GM12801 (cell line): ENCODE data around the gene AGK.

Experiments
- TF ChIP-seq, protein P1 (sequence below): IDR thresholded peaks from one replicate; pipeline ENCODE4 v1.5.1; 2011; ENCODE audit warnings: control low read depth; ENCODE audit not compliant: insufficient read length; ENCODE audit errors: extremely low read depth

AGK gene

DNA sequence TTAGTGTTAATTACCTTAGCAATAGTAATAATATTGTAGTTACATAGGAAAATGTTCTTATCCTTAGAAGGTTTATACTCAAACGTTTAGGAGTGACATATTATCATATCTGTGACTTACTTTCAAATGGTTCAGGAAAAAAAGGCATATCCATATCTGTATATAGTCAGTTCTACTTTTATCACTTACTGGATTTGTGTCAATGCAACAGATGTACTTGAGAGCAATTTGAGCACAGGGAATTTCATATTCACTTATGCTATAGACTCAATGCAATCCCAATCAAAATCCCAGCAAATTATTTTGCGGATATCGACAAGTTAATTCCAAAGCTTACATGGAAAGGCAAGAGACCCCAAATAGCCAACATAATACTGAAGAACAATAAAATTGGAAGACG lies 140.8 kb downstream of the AGK start:
- TF ChIP-seq, protein P1, sequence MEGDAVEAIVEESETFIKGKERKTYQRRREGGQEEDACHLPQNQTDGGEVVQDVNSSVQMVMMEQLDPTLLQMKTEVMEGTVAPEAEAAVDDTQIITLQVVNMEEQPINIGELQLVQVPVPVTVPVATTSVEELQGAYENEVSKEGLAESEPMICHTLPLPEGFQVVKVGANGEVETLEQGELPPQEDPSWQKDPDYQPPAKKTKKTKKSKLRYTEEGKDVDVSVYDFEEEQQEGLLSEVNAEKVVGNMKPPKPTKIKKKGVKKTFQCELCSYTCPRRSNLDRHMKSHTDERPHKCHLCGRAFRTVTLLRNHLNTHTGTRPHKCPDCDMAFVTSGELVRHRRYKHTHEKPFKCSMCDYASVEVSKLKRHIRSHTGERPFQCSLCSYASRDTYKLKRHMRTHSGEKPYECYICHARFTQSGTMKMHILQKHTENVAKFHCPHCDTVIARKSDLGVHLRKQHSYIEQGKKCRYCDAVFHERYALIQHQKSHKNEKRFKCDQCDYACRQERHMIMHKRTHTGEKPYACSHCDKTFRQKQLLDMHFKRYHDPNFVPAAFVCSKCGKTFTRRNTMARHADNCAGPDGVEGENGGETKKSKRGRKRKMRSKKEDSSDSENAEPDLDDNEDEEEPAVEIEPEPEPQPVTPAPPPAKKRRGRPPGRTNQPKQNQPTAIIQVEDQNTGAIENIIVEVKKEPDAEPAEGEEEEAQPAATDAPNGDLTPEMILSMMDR = no peak

DNA sequence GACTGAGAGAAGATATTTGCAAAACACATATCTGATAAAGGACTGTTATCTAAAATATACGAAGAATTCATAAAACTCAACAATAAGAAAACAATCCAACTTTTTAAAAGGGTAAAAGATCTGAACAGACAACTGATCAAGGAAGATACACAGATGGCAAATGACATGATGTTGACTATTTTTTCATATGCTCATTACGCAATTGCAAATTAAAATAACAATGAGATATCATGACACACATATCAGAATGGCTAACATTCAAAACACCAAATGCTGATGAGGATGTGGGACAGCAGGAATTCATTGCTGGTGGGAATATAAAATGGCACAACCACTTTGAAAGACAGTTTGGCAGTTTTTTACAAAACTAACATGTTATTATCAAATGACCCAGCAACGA lies 141.9 kb downstream of the AGK start:
- TF ChIP-seq, protein P1 = no peak

DNA sequence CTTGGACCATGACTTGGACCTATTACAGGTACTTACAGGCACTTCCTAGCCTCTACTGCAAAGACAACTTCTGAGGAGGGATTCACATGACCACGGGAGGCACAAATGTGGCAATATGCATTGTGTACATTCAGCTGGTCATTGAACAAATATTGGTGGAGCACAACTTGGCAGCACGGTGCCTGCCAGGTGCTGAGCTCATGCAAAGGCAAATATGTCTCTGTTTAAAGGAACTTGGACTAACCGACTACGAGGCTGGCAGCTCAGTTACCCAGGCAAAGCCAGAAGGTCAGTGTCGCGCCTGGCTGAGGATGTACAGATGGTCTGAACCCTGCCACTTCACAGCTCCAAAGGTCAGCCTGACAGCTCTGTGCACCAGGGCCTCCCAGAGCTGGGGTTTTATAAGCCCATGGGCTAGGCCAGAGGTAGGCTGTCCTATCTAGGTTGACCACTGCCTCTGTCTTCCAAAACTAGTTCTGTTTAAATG lies 144.6 kb downstream of the AGK start:
- TF ChIP-seq, protein P1 = no peak

DNA sequence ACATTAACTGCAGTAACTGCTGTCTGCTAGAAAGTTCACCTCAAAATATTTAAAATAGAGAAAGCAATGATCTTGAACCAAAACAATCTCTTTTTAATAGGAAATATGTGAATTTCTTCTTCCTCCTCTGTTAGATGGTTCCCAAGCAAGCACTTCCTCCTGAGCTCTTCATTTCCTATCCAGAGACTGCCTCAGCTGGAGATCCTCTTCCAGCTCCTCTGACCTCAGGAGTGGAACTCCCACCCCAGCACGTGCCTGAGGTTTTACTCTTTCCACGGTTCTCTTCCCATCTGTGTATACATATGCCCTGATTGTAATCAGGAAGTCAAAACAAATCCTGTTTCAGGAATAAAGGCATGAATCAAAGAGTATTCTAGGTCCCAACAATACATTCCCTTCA lies 145.1 kb downstream of the AGK start:
- TF ChIP-seq, protein P1 = no peak

DNA sequence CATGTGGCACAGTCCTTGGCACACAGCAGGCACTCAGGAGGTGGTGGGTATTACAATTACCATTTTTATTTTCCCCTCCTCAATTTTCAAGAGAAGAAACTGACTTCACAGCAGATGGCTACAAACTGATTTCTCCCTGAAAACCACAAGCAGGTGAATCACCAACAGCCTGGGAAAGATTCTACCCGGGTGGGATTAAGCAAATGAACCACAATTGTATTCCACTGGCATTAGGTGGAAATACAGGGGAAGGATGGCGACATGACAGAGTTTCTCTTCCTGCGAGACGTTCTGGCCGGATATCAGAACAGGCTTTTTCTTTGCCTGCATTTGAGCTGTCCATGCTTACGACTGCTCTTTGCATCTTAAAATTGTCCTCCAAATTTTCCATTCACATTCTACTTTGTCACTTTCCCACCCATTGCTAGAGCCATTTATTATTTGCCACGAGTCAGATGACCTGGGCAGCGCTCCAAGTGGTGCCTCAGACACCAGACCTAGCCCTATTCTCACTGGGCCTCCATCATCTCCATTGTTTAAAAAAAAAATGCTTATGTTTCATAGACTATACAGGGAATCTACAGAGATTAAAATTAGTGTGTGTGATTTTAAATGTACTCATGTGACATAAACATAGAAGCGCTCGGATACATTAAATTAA lies 146.1 kb downstream of the AGK start:
- TF ChIP-seq, protein P1 = no peak

DNA sequence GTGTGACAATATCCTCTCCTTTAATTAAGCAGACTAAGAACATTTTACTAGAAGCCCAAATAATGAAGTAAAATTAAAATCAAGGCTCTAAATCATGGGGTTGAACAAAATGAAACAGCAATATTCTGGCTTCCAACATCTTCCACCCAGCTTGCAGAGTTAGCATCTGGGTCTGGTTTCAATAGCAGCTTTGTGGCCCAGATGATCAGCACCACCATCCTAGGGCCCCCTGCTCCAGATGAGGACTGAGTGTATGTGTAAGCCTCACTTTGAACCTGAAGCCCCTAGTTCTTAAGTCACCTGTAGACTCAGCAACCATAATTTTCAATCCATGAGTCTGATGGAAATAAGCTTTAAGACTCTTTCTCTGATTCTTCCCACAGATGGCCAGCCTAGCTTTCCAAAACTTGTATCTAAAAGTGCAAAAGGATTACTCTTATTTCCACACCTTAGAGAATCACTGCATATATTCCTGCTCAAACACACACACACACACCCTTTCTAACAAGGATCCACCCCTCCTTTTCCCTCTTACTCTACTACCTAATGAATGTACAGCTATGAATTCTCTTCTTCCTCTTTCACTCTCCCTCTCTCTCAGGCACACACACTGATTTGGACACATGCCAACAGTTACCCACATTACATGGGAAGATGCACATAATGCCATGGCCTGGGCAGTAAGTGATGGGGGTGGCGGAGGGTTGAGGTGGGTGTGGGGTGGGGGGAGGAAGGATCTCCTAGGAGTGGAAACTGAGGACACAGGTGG lies 147.2 kb downstream of the AGK start:
- TF ChIP-seq, protein P1 = no peak

DNA sequence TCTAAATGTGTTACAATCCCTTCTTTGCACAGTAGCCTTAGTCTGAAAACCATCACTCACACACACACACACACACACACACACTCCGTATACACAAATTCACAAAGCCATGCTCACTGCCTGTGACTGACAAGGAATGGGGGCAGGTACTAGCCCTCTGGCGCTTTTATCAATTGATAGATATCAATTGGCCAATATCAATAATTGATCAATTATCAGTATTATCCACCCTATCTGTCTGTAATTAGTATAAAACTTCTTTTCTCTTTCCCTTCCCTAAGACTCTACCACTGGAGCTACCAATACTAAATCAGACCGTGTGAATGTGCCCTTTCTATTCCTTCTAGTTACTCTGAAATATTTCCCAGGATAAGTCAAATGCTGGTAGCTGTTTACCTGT lies 148.7 kb downstream of the AGK start:
- TF ChIP-seq, protein P1 = no peak
